HG02642 (cell line): ENCODE results near the gene TTC19.
"Not testable (repeated sequence)": the region's sequence is repeated elsewhere in the genome, so short reads cannot be mapped to it uniquely, and the experiment has no call there.

ENCODE experiments used
- ATAC-seq: cut with Tn5 transposase; IDR thresholded peaks from one replicate; pipeline ENCODE4 v1.9.1; 2021; ENCODE audit warnings: mild to moderate bottlenecking; ENCODE audit not compliant: unreplicated experiment, poor library complexity

Gene TTC19

DNA sequence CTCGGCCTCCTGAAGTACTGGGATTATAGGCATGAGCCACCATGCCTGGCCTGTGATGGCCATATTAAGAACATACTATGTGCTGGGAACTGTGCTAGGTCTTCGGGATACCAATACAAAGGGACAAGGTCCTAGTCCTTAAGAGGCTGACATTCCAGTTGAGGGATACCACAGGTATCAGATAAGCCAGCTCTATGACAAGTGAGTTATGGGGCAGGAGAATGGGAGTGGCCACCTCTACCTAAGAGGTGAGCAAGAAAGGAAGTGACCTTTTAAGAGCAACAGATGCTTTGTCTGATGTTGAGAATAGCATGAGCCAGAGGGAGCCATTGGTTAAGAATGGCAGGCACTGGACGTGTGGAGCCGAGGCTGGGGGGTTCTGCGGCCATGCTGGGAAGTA lies 27.7 kb upstream of the TTC19 start:
- ATAC-seq: no peak

DNA sequence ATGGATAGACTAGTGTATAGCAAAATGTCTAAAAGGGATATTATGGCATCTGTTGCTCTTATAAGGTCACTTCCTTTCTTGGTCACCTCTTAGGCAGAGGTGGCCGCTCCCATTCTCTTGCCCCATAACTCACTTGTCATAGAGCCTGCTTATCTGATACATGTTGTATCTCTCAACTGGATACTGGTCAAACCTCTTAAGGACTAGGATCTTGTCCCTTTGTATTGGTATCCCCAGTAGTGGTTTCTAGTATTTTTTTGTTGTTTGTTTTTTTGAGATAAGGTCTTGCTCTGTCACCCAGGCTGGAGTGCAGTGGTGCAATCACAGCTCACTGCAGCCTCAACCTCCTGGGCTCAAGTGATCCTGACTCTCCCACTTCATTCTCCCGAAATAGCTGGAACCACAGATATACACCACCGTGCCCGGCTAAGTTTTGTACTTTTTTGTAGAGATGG lies 27.1 kb upstream of the TTC19 start:
- ATAC-seq: no peak

DNA sequence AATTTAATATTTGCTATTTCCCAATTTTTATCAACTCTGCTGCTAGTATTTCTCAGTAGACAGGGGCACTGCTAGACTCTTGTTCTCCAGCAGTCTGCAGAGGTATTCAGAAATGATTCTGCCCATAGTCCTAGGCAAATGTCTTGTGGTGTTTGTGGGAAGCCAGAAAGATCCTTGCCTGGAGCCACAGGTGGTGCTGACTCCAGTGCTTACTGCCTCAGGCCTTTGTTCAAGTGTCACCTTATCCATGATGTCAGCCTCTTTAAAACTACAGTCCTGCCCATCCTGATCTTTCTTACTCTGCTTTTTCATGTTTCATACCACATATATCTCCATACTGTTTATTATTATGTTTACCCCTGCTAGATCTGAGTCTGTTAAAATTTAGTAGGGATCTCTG lies 26.6 kb upstream of the TTC19 start:
- no peak for ATAC-seq

DNA sequence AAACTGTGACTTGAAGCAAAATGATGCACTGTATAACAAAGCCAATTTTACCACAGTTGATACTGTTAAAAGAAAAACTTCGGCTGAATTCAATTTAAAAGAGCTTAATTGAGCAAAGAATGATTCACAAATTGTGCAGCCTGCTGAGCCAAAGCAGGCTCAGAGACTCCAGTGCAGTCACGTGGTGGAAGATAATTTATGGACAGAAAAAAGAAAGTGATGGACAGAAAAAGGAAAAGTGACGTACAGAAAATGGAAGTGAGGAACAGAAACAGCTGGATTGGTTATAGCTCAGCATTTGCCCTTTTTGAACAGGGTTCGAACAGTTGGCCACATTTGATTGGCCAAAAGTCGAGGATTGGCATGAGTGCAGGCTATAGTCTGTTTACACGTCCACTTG lies 25.8 kb upstream of the TTC19 start:
- ATAC-seq: no peak

DNA sequence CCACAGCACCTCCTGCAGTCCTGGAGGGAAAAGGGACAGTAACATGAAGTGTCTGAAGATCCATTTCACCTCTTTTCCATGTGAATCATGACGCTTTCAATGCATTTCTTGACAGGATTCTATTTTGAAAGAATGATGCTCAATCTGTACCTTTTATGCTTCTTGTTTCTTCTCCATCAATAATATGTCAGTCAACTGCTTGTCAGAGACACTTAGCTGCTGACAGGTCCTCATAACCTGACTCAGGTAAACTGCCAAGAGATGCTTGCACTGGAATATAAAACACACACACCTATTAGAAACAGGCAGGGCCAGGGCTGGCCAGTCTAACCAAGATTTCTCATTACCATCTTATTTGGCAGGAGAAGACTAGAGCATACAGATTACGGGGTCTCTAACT lies 21.7 kb upstream of the TTC19 start:
- no peak for ATAC-seq

DNA sequence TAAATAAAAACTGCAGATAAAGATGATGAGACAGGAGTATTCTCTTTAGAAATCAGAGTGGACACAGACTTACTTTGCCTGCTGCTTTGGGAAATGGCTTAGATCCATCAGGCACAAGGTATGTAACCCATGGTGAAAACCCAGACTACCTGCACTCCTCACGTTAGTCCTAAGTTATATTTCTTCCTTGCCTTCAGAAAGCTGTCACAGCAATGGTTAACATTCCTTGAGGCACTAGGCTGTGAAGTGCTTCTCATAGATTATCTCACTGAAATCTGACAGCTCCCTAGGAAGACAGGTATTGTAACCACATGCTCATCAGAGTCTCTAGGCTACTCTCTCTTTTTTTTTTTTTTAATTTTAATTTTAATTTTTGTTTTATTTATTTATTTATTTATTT lies 21.0 kb upstream of the TTC19 start:
- ATAC-seq: no peak

DNA sequence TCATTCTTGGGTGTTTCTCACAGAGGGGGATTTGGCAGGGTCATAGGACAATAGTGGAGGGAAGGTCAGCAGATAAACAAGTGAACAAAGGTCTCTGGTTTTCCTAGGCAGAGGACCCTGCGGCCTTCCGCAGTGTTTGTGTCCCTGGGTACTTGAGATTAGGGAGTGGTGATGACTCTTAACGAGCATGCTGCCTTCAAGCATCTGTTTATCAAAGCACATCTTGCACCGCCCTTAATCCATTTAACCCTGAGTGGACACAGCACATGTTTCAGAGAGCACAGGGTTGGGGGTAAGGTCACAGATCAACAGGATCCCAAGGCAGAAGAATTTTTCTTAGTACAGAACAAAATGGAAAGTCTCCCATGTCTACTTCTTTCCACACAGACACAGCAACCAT lies 20.6 kb upstream of the TTC19 start:
- not testable (repeated sequence) for ATAC-seq

DNA sequence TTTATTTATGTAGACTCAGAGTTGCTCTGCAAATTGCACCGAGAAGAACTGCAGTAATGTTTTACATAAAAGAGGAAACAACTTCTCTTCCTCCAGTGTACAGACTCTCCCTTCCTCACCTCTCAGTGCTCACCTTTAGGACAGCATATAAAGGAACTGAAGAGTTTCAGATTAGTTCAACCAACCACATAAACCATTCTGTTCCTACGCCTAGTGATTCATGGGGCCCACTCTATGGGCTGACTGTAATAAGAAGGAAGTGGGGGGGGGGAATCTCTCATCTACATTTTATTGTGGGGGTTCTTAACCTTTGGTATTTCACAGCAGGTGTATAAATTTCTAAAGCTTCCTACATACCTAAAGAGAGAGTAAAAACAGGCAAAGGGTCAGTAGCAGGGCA lies 18.4 kb upstream of the TTC19 start:
- peak; percentile 62 for ATAC-seq

DNA sequence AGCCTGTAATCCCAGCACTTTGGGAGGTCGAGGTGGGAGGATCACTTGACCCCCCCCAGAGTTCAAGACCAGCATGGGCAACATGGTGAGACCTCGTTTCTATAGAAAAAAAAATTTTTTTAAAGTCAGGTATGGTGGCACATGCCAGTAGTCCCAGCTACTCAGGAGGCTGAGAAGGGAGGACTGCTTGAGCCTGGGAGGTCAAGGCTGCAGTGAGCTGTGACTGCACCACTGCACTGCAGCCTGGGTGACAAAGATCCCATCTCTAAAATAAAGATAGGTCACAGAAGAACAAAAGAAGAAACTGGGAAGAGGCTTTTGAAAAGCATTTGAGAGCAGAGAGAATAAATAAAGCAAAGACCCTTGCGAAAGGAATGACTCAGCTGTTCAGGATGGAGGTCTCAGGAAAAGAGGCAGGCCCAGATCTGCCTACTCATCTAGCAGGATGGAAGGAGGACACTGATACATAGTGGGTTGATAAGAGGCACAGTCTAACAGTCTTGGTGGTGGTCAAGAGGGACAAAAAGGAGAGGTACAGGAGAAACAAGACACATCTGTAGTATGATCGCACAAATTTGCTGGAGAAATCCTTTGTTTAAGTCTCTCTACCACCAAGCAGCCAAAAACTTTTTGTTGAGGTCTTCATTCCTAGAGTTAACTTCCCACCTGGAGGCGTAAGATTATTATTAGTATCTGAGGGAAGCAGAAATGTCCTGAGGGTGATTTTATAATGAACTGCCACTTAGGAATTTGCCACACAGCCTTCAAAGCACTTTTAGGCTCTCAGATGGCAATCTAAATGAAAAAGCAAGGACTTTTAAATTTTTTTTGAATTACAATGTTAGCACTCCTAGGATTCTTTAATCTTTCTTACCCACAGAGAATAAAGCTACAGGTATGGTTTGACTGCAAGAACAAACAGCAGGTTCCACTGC lies 17.7 kb upstream of the TTC19 start:
- no peak for ATAC-seq

DNA sequence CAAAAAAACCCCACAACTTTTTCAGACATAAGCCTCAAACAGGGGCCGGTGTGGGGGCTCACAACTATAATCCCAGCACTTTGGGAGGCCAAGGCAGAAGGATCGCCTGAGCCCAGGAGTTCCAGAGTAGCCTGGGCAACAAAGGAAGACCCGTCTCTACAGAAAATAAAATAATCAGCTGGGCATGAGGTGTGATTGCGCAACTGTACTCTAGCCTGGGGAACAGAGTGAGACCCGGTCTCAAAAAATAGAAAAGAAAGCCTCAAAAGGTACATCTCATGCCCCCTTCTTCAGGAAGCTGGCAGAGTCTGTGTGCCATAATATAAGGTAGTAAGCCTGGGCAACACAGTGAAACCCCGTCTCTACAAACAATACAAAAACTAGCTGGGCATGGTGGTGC lies 3.3 kb upstream of the TTC19 start:
- ATAC-seq: no peak

DNA sequence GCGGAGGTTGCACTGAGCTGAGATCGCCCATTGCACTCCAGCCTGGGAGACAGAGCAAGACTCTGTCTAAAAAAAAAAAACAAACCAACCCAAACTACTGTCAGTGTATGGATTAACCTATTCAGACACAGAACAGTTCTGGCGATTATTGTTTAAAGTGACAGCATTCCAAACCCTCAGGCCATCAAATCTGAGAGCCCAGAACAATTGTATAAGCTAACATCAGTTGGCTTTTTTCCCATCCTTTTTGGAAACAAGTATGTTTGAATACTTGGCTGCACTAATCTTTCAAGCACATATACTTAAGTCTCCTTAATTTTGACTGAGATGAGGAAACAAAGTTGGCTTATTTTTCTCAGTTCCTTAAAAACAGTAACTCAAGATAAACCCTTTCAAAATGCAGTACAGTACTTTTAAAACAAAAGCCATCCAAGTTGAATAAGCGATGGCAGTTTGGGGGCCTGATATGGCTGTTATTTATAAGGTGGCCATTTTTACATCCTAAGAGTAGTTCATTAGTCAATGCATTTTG lies 1.5 kb upstream of the TTC19 start:
- no peak for ATAC-seq

DNA sequence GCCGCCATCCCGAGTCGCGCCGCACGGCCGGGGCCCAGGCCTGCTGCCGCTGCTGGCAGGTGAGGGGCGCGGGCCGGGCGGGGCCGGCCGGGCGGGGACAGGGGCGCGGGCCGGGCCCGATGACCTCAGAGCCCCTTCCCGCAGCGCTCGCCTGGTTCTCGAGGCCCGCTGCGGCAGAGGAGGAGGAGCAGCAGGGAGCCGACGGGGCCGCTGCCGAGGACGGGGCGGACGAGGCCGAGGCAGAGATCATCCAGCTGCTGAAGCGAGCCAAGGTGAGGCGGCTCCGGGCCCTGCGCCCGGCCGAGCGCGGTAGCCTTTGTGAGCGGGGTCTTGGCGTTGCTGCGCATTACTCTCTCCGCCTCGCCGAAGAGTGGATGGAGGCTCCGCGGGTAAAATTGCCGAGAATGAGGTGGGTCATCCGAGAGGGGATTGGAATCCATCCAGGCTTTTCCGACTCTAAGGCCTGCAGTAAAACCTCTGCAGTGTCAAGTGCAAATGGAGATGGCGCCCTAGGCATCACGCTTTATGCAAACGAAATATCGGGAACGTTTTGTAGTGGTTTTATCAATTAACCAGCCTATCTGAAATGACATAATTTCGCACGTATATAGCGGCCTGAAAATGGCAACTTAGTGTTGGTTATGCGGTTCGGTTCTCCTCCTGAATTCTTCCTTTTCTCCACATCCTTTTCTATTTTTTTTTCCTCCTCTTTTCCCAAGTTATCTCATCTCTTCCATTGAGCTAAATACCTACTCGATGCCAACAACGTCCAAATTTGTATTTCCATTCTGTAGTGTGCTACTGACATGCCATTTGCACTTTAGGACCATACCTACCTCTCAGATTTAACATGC lies 577 bp downstream of the TTC19 start:
- ATAC-seq: peak; percentile 49

DNA sequence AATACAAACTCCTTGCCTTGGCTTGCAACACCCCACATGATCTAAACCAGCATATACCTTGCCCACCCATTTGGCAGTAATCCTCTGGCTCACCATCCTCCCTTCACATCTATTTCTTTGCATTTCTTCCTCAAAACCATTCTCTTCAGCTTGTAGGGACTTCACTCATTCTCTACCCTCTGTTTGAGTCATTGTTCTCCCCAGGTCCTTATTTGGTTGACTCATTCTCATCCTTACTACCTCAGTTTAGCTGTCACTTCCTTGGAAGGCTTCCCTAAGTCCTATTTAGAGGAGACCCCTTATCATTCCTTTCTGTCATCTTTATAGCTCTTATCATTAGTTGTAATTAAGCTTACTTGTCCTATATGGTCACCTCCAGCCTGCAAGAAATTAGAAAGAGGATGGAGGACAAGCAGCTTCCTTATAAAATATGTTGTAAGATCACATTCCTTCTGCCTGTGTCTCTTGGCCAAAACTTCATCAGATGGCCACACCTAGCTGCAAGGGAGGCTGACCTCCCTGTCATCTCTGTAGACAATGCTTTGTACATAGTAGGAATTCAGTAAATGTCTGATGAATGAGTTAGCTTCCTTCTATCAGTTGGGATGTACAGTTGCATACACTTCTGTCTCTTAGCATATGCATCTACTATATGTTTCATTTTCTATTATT lies 1.7 kb downstream of the TTC19 start:
- no peak for ATAC-seq

DNA sequence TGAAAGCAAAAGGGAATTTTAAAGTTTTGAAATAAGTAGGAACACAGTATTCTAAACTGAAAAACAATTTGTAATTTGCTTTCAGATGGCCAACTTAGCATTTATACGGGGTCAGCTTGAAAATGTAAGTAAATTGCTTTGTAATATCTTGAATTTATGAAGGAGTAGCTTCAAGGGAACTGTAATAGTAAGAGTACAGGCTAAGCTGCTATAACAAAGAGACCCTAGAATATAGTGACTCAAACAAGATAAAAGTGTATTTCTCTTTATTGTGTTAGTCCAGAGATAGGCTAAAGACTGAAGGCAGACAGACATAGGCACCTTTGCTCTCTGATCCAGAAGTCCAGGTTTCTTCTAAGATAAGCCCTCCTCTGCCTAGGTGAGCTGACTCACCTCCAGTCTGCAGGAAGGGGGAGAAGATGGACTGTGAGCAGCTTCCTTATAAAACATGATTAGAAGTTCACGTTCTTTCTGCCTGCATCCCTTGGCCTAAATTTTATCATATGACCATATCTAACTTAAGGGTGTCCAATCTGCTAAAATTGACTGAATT lies 3.2 kb downstream of the TTC19 start:
- ATAC-seq: no peak

DNA sequence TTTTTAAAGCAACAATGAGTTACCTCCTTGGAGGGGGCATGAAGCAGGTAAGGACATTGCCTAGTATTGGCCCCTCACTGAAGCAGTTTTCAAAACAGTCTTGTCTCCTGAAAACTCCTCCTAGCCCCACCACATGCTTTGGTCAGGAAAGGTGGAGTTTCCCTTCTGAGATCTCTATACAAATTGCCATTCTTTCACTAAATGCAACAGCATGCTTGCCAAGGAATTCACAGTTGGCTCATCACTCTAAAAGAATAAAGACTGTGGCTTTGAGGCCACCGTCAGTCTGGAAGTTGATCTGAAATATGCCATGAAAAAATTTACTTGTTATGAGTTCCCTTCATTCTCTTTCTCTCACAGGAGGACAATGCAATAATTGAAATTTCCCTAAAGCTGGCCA lies 4.2 kb downstream of the TTC19 start:
- ATAC-seq: no peak

DNA sequence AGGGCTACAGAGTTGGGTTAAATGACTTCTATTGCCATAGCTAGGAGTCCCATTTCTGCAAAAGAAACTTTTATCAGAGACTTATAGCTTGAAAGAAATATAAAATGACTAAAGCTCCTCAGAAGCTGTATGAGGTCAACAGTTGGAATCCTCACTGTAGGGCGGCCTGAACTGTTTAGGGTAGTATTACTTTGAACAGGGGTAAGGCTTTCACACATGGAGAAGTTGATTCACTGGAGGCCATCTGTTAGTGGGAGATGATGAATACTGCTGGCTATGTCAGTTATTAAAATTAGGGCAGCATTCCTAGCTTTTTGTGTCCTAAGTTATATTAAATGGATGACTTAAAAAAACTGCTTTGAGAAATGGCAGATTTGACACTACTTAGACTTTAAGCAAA lies 6.0 kb downstream of the TTC19 start:
- ATAC-seq: no peak

DNA sequence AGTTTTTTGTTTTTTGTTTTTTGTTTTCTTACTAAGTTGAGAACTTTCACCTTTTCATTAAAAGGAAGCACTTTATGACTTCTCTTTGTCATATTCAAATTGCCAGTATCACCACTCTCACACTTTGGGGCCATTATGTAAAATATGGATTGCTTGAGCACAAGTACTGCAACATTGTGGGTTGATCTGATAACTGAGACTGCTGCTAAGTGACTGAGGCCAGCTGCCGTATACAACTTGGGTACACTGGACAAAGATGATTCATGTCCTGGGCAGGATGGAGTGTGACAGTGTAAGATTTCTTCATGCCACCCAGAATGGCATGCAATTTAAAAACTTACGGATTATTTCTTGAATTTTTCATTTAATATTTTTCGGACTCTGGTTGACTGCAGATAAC lies 7.8 kb downstream of the TTC19 start:
- no peak for ATAC-seq

DNA sequence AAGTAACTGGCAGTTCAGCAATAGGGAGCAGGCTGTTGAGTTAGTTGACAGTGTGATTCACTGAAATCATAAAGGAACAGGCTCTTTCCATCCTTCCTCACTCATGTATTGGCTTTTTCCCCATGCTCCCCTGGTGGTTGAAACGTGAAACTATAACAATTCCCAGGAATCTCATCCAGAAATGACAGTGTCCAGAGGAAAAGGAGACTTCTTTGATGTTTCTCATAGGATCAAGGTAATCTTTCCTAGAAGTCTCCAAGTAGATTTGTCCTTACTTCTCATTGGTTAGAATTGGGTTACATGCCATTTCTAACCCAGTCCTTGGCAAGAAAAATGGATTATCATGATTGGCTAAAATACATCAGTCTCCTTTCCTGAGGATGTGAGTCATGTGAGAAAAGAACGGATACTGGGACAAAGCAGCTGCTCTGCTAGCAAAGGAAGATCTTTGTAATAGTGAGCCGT lies 14.4 kb downstream of the TTC19 start:
- no peak for ATAC-seq

DNA sequence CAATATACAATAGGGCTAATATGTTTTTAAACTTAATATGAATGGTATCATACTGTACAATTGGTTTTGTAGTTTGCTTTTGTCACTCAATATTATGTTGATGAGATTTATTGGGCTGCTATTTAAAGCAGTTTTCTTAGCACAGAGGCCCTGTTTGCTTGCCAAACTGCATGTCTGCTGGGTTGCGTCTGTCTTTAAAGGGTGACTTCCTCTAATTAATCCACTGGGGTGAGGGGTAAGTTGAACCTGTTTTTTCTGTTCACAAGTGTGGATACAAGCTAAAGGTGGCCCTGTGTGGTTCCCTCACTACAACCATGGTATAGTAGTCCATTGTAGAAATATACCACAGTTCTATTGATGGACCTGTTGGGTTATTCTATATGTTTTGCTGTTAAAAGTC lies 19.7 kb downstream of the TTC19 start:
- no peak for ATAC-seq

DNA sequence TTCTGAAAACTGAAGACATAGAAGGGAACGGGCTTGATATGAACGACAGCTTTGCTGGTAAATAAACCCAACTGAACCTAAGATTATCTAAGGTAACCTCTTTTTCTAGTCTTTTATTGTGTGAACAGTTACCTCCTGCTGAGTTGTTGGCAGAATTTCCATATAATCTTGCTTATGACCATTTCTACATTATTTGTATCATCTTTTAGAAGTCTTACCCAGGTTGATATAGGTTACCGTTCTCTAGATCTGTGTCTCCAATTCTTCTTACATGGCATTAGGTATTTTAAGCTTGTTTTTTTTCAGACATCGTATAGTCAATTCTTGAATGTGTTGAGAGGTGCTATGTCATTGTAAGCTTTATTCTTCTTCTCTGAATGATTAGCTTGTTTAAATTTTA lies 24.3 kb downstream of the TTC19 start:
- ATAC-seq: no peak
